KMS-11 (cell line): Measurements from ENCODE around the gene SVEP1.

Experiments used
- H2AFZ ChIP-seq: fragments of 200-600 bp; sonication (generic); 2 replicates; pipeline ENCODE4 v1.6.1; 2016; ENCODE audit warnings: antibody characterized with exemption, mixed run types, low read depth
- H3K27ac ChIP-seq: fragments of 200-600 bp; sonication (generic); 2 replicates; pipeline ENCODE4 v1.6.1; 2016; ENCODE audit warnings: mild to moderate bottlenecking, mixed run types
- H3K27me3 ChIP-seq: fragments of 200-600 bp; sonication (generic); 2 replicates; pipeline ENCODE4 v1.6.1; 2017; ENCODE audit warnings: mild to moderate bottlenecking, low read depth, mixed run types, moderate library complexity; ENCODE audit not compliant: insufficient read depth
- H3K36me3 ChIP-seq: fragments of 200-600 bp; sonication (generic); 2 replicates; pipeline ENCODE4 v1.6.1; 2017; ENCODE audit warnings: mild to moderate bottlenecking, mixed run types; ENCODE audit not compliant: insufficient read depth
- H3K4me1 ChIP-seq: fragments of 200-600 bp; sonication (generic); 2 replicates; pipeline ENCODE4 v1.6.1; 2016; ENCODE audit warnings: mild to moderate bottlenecking, low read depth, mixed run types; ENCODE audit not compliant: poor library complexity, severe bottlenecking
- H3K4me2 ChIP-seq: fragments of 200-600 bp; sonication (generic); 2 replicates; pipeline ENCODE4 v1.7.0; 2016; ENCODE audit warnings: mild to moderate bottlenecking, mixed run types
- H3K4me3 ChIP-seq: fragments of 200-600 bp; sonication (generic); IDR thresholded peaks from 2 replicates; pipeline ENCODE4 v1.6.1; 2017; ENCODE audit warnings: low read depth, low read length, mixed read lengths; ENCODE audit not compliant: insufficient read depth
- H3K79me2 ChIP-seq: fragments of 200-600 bp; sonication (generic); 2 replicates; pipeline ENCODE4 v1.6.1; 2016; ENCODE audit warnings: low read depth, mixed run types; ENCODE audit not compliant: insufficient read depth
- H3K9ac ChIP-seq: fragments of 200-600 bp; sonication (generic); 2 replicates; pipeline ENCODE4 v1.6.1; 2016; ENCODE audit warnings: mild to moderate bottlenecking, mixed run types
- H4K20me1 ChIP-seq: fragments of 200-600 bp; sonication (generic); 2 replicates; pipeline ENCODE4 v1.6.1; 2016; ENCODE audit warnings: mild to moderate bottlenecking, mixed run types; ENCODE audit not compliant: insufficient read depth
- CTCF ChIP-seq: fragments of 200-600 bp; sonication (generic); conservative IDR thresholded peaks from 2 replicates; pipeline ENCODE4 v1.6.1; 2017; ENCODE audit warnings: low read depth, mild to moderate bottlenecking, antibody characterized with exemption, low read length, moderate library complexity, mixed read lengths

The SVEP1 gene

GRCh38 chr9:110465190-110465589, 114.4 kb downstream of the SVEP1 start:
- no peaks in the 10 kb centered on the region for H3K79me2 ChIP-seq
- no peak overlapping the region for H3K27ac ChIP-seq
- no peak overlapping the region for H2AFZ ChIP-seq
- H3K4me2 ChIP-seq: no peak overlapping the region
- no peak overlapping the region for H3K4me3 ChIP-seq
- H3K36me3 ChIP-seq: no peaks in the 10 kb centered on the region
- no peak for TF ChIP-seq CTCF
- H3K27me3 ChIP-seq: no peaks in the 10 kb centered on the region
- no peaks in the 10 kb centered on the region for H4K20me1 ChIP-seq
- no peaks in the 10 kb centered on the region for H3K4me1 ChIP-seq
- no peak overlapping the region for H3K9ac ChIP-seq

GRCh38 chr9:110464321-110464720, 115.2 kb downstream of the SVEP1 start:
- no peaks in the 10 kb centered on the region for H4K20me1 ChIP-seq
- H3K27me3 ChIP-seq: no peaks in the 10 kb centered on the region
- H3K4me3 ChIP-seq: no peak overlapping the region
- no peaks in the 10 kb centered on the region for H3K79me2 ChIP-seq
- H3K9ac ChIP-seq: no peak overlapping the region
- TF ChIP-seq CTCF: no peak
- no peak overlapping the region for H3K4me2 ChIP-seq
- no peaks in the 10 kb centered on the region for H3K36me3 ChIP-seq
- H3K27ac ChIP-seq: no peak overlapping the region
- H2AFZ ChIP-seq: peak overlapping the region; percentile 7; the same call in 1 of the 2 replicates
- no peaks in the 10 kb centered on the region for H3K4me1 ChIP-seq

GRCh38 chr9:110463499-110463898, 116.0 kb downstream of the SVEP1 start:
- H3K9ac ChIP-seq: no peak overlapping the region
- no peaks in the 10 kb centered on the region for H4K20me1 ChIP-seq
- H3K27ac ChIP-seq: no peak overlapping the region
- TF ChIP-seq CTCF: no peak
- no peaks in the 10 kb centered on the region for H3K4me1 ChIP-seq
- no peak overlapping the region for H3K4me3 ChIP-seq
- H3K79me2 ChIP-seq: no peaks in the 10 kb centered on the region
- H3K36me3 ChIP-seq: no peaks in the 10 kb centered on the region
- no peak overlapping the region for H3K4me2 ChIP-seq
- H3K27me3 ChIP-seq: no peaks in the 10 kb centered on the region
- no peak overlapping the region for H2AFZ ChIP-seq

GRCh38 chr9:110457245-110457644, 122.3 kb downstream of the SVEP1 start:
- Histone ChIP-seq H3K4me2 (no peak overlapping the region), H4K20me1 (no peaks in the 10 kb centered on the region), H3K4me3 (no peak overlapping the region), H3K27ac (no peak overlapping the region), H3K79me2 (no peaks in the 10 kb centered on the region), H3K36me3 (no peaks in the 10 kb centered on the region), H3K27me3 (no peaks in the 10 kb centered on the region), H2AFZ (no peak overlapping the region), H3K4me1 (no peaks in the 10 kb centered on the region), H3K9ac (no peak overlapping the region)
- TF ChIP-seq CTCF: no peak

- Histone ChIP-seq H3K4me1 (no peaks in the 10 kb centered on the region), H3K9ac (no peak overlapping the region), H2AFZ (no peak overlapping the region), H3K36me3 (no peaks in the 10 kb centered on the region), H3K4me3 (no peak overlapping the region), H3K4me2 (no peak overlapping the region), H3K79me2 (no peaks in the 10 kb centered on the region), H4K20me1 (no peaks in the 10 kb centered on the region), H3K27ac (no peak overlapping the region), H3K27me3 (no peaks in the 10 kb centered on the region)
- TF ChIP-seq CTCF: no peak
These were observed 122.9 kb downstream of the SVEP1 start for GRCh38 chr9:110456681-110457080.
